ENCODE results near the gene ORMDL1. TPM values are rescaled to one million over a fixed set of nuclear protein-coding genes. Genes with fewer than 3 reads are reported as not detected.
A peak's percentile ranks its signal among the peaks of the same experiment; 100 is the strongest.

Gene ORMDL1
- total and polyA plus RNA-seq, 2 of the 4 experiments (the other 2 are of a cell fraction) = 35.8 to 66.8 TPM

- WGBS, 2 experiments (ENCODE audit: extremely low coverage in 2 of 2, insufficient read length in 1 of 2) = 100% methylated on average over 1 of the region's 2 CpGs; no CpG with 5 or more reads in 1 of the 2 experiments
- TF ChIP-seq RAD21 (IDR thresholded peaks at IDR 0.05; ENCODE audit: low read length) (no peak), MAFK (IDR thresholded peaks at IDR 0.05; ENCODE audit: low read depth, low read length) (peak; percentile 68), CHD1 (IDR thresholded peaks at IDR 0.05; ENCODE audit: low read depth, low read length) (no peak)
- ChIA-PET CTCF (no interaction called here), POLR2A (ENCODE audit: unreplicated experiment) (no interaction called here)
- H2BK20ac ChIP-seq (ENCODE audit: low read depth, low read length) = no peak overlapping the region
- BruUV-seq (replicated peaks) = no TSS peak
- no peak overlapping the region for H3K14ac ChIP-seq (replicated peaks; ENCODE audit: low read depth, low read length)
- H3K9ac ChIP-seq (ENCODE audit: low read depth, low read length) = no peak overlapping the region
- H3K23ac ChIP-seq (ENCODE audit: low read depth, low read length) = no peak overlapping the region
- H4K8ac ChIP-seq (ENCODE audit: low read depth in 2 of 2, low read length in 2 of 2) = no peak overlapping the region
- no peak overlapping the region for H2AFZ ChIP-seq (replicated peaks; ENCODE audit: low read length, poor library complexity)
- no peak overlapping the region for H3K56ac ChIP-seq (ENCODE audit: extremely low read depth, insufficient read depth, low read length)
- peaks cover 2% of the 10 kb centered on the region; the same call in 1 of the 2 replicates for H3K36me3 ChIP-seq (ENCODE audit: control insufficient read depth, insufficient read depth, low read length)
- DNase-seq (no peak), ATAC-seq (ENCODE audit: low read depth) (no peak)
- H2BK120ac ChIP-seq (ENCODE audit: low read depth, low read length) = no peak overlapping the region
- H2BK15ac ChIP-seq (ENCODE audit: low read depth, low read length) = no peak overlapping the region
- H3K9me3 ChIP-seq (ENCODE audit: control insufficient read depth, insufficient read depth, low read length) = no peaks in the 10 kb centered on the region
- H3K27ac ChIP-seq (ENCODE audit: insufficient read depth, low read length) = no peak overlapping the region
- in situ Hi-C loops (cut with MboI; ENCODE audit: low sequenced_read_pairs) (no loop called here), intact Hi-C loops (cut with micrococcal nuclease) (no loop called here), dilution Hi-C loops (cut with HindIII; ENCODE audit: low sequenced_read_pairs, unreplicated experiment) (no loop called here)
- no peak overlapping the region for H2AK5ac ChIP-seq (ENCODE audit: low read depth, low read length)
- no peak overlapping the region for H4K5ac ChIP-seq (ENCODE audit: low read depth, low read length)
- no peak overlapping the region for H2AK9ac ChIP-seq (replicated peaks; ENCODE audit: low read depth, low read length, poor library complexity)
- H3K4ac ChIP-seq (ENCODE audit: low read depth, low read length) = no peak overlapping the region
- H3K18ac ChIP-seq (ENCODE audit: low read depth, low read length) = no peak overlapping the region
- H3K4me3 ChIP-seq (ENCODE audit: insufficient read depth, low read depth, low read length) = no peak overlapping the region
- H4K91ac ChIP-seq (ENCODE audit: insufficient read depth, low read depth, low read length) = no peak overlapping the region
- no peaks in the 10 kb centered on the region for H3K4me1 ChIP-seq (ENCODE audit: control insufficient read depth, insufficient read depth, low read length)
- no peaks in the 10 kb centered on the region for H3K27me3 ChIP-seq (ENCODE audit: control insufficient read depth, insufficient read depth, low read length)
- no peaks in the 10 kb centered on the region; a peak in 1 of 4 replicates for H3K79me1 ChIP-seq (ENCODE audit: low read depth in 1 of 2, low read length in 2 of 2)
- H3K9me1 ChIP-seq (ENCODE audit: insufficient read depth, low read length) = no peaks in the 10 kb centered on the region
- no peaks in the 10 kb centered on the region for H4K20me1 ChIP-seq (ENCODE audit: insufficient read depth, low read length)
- no peak overlapping the region for H3K4me2 ChIP-seq (ENCODE audit: low read depth, low read length)
- H2BK5ac ChIP-seq (ENCODE audit: low read depth, low read length, poor library complexity, severe bottlenecking) = no peak overlapping the region
Measured at GRCh38 chr2:189756311-189756952, 27.7 kb downstream of the ORMDL1 start.

Measured in IMR-90 (cell line).